HG03139 (cell line): ENCODE measurements around the gene TMEM14A.
A peak's percentile ranks its signal among the peaks of the same experiment; 100 is the strongest.

Experiments used
- ATAC-seq: cut with Tn5 transposase; IDR thresholded peaks from one replicate; pipeline ENCODE4 v1.9.1; 2021; ENCODE audit not compliant: unreplicated experiment

Gene TMEM14A

GRCh38 chr6:52670502-52671409, at the start of gene TMEM14A:
Gene TMEM14A, plus strand, starts transcription at chr6:52671113. Its CDS starts 5,990 bp downstream, at chr6:52677103.
- ATAC-seq: peak; percentile 98

DNA sequence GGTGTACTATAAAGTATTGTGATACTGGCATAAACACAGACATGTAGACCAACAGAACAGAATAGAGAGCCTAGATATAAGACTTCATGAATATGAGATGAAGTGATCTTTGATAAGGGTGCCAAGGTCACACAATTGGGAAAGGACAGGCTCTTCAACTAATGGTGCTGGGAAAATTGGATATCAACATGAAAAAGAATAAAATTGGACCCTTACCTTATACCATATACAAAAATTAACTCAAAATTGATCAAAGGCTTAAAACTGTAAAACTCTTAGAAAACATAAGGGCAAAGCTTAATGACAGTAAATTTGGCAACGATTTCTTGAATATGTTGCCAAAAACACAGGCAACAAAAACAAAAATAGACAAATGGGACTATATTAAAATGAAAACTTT, 49.3 kb upstream of the TMEM14A start:
- ATAC-seq: no peak

DNA sequence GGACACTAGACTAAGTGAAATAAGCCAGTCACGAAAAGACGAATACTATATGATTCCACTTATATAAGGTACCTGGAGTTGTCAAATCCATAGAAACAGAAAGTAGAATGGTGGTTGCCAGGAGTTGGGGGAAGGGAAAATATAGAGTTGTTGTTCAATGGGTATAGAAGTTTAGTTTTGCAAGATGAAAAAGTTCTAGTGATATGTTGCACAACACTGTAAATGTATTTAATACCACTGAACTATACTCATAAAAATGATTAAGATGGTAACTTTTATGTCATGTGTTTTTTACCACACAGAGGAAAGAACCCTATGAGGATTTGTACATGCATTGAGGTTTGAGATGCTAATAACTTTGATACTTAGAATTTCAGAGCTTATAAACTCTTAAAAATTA, 48.1 kb upstream of the TMEM14A start:
- ATAC-seq: no peak

DNA sequence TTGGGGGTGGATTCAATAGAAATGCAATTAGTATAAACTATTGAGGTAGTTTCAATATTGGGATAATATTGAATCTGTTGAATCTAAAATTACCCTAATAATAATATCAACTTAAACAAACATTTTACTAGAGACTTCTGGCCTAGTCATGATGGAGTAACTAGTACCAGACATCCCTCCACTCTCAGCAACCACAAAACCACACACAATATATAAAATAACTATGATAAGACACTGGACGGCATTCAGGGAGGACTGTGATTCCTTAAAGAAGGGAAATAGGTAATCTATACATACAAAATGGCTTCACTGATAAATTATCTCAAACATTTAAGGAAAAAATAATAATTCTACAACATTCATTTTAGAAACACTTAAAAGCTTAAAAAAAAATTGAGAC, 38.9 kb upstream of the TMEM14A start:
- ATAC-seq: no peak

GRCh38 chr6:52634211-52634610, 36.7 kb upstream of the TMEM14A start:
- no peak for ATAC-seq

DNA sequence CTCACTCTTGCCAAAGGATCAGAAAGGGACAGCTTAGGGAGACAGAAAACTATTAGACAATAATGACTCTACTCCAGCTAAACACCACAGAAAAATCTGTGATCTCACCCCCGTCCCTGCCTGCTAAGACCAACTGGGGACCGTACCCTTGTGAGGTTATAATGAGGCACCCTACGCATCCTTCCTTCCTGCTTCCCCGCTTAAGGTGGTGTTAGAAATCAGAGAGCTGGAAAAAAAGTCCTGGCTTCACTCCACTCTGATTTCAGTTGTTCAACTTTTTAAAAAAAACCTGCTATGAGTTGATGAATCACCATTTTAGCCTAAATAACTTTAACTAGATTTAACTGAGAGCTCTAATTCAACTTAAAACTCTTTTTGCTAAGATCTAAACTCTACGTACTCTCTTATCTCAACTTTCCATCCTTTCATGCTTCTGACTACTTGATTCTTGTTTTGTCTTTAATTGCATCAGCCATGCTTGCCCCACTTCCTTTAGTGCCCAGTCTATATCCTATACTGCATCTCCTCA, 35.8 kb upstream of the TMEM14A start:
- ATAC-seq: no peak

- ATAC-seq: no peak
Observed at GRCh38 chr6:52636830-52637229, 34.1 kb upstream of the TMEM14A start.

GRCh38 chr6:52639493-52639892, 31.4 kb upstream of the TMEM14A start:
- no peak for ATAC-seq

GRCh38 chr6:52640170-52640569, 30.7 kb upstream of the TMEM14A start:
- no peak for ATAC-seq

DNA sequence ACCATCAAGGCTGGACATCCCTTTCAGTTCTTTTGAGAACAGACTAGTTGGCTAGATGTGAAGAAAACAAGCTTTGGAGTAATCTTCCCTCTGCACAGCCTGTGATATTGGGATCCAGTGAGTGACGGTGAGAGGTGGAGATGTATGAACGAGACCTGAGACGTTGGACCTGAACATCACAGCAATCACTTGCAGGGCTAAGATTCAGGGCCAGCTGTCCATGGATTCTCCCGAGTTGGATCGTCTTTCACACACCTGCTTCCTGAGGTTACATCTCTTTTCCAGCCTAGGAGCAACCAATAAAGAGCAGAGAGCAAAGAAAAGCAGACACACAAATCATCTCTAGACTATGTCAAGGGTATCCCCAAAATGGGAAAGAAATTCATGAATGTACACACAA, 30.0 kb upstream of the TMEM14A start:
- ATAC-seq: no peak

GRCh38 chr6:52641388-52641787, 29.5 kb upstream of the TMEM14A start:
- ATAC-seq: no peak

GRCh38 chr6:52641826-52642225, 29.1 kb upstream of the TMEM14A start:
- ATAC-seq: no peak

DNA sequence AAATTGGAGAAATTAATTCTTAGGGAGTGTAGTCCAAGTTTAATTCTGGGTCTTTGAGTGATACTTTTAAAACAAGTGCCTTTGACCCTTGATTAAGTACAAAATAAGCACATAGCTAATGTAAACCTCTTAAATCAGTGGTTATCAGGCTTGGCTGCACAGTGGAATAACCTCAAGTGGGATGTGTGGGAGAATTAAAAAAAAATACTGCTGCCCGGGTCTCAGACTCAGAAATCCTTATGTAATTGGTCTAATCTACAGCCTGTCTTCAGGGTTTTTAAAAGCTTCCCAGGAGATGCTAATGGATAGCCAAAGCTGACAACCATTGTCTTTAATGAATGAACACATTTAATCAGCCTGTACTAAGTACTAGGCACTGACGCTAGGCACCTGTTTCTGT, 28.5 kb upstream of the TMEM14A start:
- no peak for ATAC-seq

DNA sequence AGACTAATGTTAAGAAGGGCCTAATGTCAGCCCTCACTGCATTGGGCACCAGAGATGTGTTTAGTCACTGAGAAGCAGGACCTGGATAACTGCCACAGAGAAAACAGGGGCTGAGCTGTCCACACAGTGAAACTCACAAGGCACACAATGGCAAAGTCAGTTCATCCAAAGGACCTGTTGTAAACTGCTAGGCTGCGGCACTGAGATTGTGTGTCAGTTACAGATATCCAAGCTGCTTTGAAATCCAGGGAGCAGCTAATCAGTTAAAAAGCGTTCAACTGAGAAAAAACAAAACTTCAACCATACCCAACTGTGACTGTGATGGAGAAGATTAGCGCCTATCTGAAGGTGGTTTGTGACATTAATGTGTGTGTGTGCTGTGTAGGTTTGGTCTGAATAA, 27.8 kb upstream of the TMEM14A start:
- no peak for ATAC-seq

DNA sequence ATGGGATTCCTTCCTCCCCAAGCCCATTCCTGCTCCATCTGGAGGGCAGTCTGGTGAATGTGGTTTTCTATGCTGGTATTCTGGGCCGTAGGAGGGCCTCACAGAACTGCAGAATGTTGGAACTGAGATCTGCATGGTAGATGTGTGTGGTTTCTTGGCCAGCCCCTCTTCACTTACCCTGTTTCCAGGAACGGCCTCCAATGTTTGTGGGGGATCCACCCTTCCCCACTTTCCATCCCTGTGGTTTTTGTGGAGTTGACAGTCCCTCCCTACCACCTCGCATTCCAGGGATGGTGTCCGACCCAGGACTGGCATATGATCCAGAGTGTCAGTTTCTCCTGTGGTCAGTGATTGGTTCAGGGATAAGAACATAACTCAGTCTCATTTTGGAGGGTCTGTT, 26.7 kb upstream of the TMEM14A start:
- ATAC-seq: no peak

- ATAC-seq: no peak
Observed at GRCh38 chr6:52645976-52646375, 24.9 kb upstream of the TMEM14A start.

- ATAC-seq: no peak
Observed at GRCh38 chr6:52647199-52647598, 23.7 kb upstream of the TMEM14A start.

DNA sequence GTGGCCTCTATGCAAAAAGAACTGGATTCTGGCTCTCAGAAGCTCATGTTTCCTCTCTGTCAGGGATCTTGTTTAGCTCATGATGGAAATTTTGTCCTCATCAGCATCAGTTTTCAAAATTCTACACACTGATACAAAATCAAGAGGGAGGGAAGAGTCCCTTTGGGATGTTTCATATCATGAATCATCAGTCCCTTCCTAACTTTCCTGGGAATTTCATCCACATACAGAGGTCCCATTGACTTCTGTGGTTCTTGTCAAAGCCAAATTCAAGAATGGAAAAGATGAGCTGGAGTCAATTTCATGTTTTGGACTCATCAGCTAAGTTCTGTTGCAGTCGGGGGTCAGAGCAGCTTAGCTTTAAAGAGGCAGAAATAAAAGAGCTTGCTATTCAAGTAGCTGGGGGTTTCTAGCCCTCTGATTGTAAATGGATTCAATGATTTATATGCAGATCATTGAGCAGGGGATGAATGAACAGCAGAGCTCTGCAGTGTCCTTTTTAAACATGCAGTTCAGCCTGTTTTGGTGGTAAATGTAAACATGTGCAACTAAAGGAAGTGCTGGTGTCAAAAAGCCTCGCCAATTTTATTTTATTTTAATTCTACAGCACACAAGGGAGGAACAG, 21.3 kb upstream of the TMEM14A start:
- ATAC-seq: no peak

- no peak for ATAC-seq
Observed at GRCh38 chr6:52650941-52651340, 20.0 kb upstream of the TMEM14A start.

- ATAC-seq: no peak
Observed at GRCh38 chr6:52653151-52653550, 17.8 kb upstream of the TMEM14A start.

GRCh38 chr6:52654007-52654406, 16.9 kb upstream of the TMEM14A start:
- no peak for ATAC-seq

- no peak for ATAC-seq
Observed at GRCh38 chr6:52654592-52654991, 16.3 kb upstream of the TMEM14A start.
